Activated naive CD8-positive, alpha-beta T cell treated with anti-CD3 and anti-CD28 coated beads, Interleukin-2, amount 10 ng/mL, durations not matched to agents 7 days and 5 days (primary cell): ENCODE measurements around the gene HLA-DQA1. TPM values are rescaled to one million over a fixed set of nuclear protein-coding genes. Genes with fewer than 3 reads are reported as not detected.
"Not testable (repeated sequence)": the region's sequence is repeated elsewhere in the genome, so short reads cannot be mapped to it uniquely, and the experiment has no call there.

ENCODE experiments used
- ATAC-seq: fragments of 150-1000 bp; cut with Tn5 transposase; one replicate; pipeline ENCODE4 v1.10.0; 2021; ENCODE audit warnings: low read depth, moderate library complexity
- POLR2A ChIA-PET: fragments of 350-600 bp; sonication (Branson Sonifier 250); formaldehyde crosslinking; loops from one replicate; lab custom pipeline; 2021; ENCODE audit warnings: antibody characterized with exemption; lab: Charles Lee
- DNase-seq: peaks from one replicate; pipeline ENCODE4 v3.0.0; 2021
- H3K27ac Mint-ChIP-seq: one replicate; pipeline ENCODE4 v1.8.0; 2022; ENCODE audit warnings: mild to moderate bottlenecking, mixed read lengths
- H3K27me3 Mint-ChIP-seq: one replicate; pipeline ENCODE4 v1.8.0; 2022; ENCODE audit warnings: mild to moderate bottlenecking, moderate library complexity, mixed read lengths
- H3K36me3 Mint-ChIP-seq: one replicate; pipeline ENCODE4 v1.8.0; 2021; ENCODE audit warnings: mild to moderate bottlenecking, mixed read lengths
- H3K4me1 Mint-ChIP-seq: one replicate; pipeline ENCODE4 v1.8.0; 2021; ENCODE audit warnings: mixed read lengths
- H3K4me3 Mint-ChIP-seq: one replicate; pipeline ENCODE4 v1.8.0; 2022; ENCODE audit warnings: mild to moderate bottlenecking, moderate library complexity, mixed read lengths
- H3K9me3 Mint-ChIP-seq: one replicate; pipeline ENCODE4 v1.8.0; 2021; ENCODE audit warnings: mixed read lengths
- total RNA-seq, 2 experiments: library from RNA; stranded (reverse); gene quantifications; one replicate each; pipeline ENCODE4 v1.2.3, GENCODE V29; 2021

The HLA-DQA1 gene
- total RNA-seq, result 1 to 10 TPM; 3.9 to 4.6 TPM

GRCh38 chr6:32637219-32637880 lies at the start of gene HLA-DQA1:
Gene HLA-DQA1, plus strand, starts transcription at chr6:32637406. Its CDS starts 53 bp downstream, at chr6:32637459.
- no peak for ATAC-seq

GRCh38 chr6:32588156-32588555 lies 49.0 kb upstream of the HLA-DQA1 start:
- Mint-ChIP-seq H3K27ac (no peak overlapping the region), H3K9me3 (no peaks in the 10 kb centered on the region), H3K4me3 (peak overlapping the region; percentile 12), H3K27me3 (peaks cover 33% of the 10 kb centered on the region), H3K4me1 (peaks cover 3% of the 10 kb centered on the region), H3K36me3 (peaks cover 1% of the 10 kb centered on the region)
- POLR2A ChIA-PET, result no interaction called here
- no peak for DNase-seq
- ATAC-seq, result no peak

More at GRCh38 chr6:32637219-32637880, at the start of gene HLA-DQA1:
- POLR2A ChIA-PET, result no interaction called here
- no peaks in the 10 kb centered on the region for H3K9me3 Mint-ChIP-seq
- H3K27me3 Mint-ChIP-seq, result peaks cover 21% of the 10 kb centered on the region
- H3K4me3 Mint-ChIP-seq, result no peak within 1 kb of the TSS
- no peak for DNase-seq
- H3K36me3 Mint-ChIP-seq, result peaks cover 2% of the 10 kb centered on the region
- peaks cover 23% of the 10 kb centered on the region for H3K4me1 Mint-ChIP-seq
- H3K27ac Mint-ChIP-seq, result no peak within 1 kb of the TSS

- Mint-ChIP-seq H3K27me3 (peaks cover 28% of the 10 kb centered on the region), H3K27ac (no peak within 1 kb of the TSS), H3K9me3 (no peaks in the 10 kb centered on the region), H3K36me3 (peaks cover 1% of the 10 kb centered on the region), H3K4me1 (peaks cover 5% of the 10 kb centered on the region), H3K4me3 (peak within 1 kb of the TSS; percentile 35)
- DNase-seq (no peak), ATAC-seq (peak; percentile 86)
- POLR2A ChIA-PET, result interaction anchor here (1.0 kb wide), 1 partner anchor 60 kb away, joined by 3 read pairs; the partner anchor contains the start of gene HLA-DRB5
Observed at GRCh38 chr6:32589596-32590449, 47.4 kb upstream of the HLA-DQA1 start, which contains the start of gene HLA-DRB1. Gene HLA-DRB1, minus strand, starts transcription at chr6:32589848. Its CDS starts 106 bp downstream, at chr6:32589742.

- H3K27ac Mint-ChIP-seq, H3K4me3 Mint-ChIP-seq, H3K4me1 Mint-ChIP-seq, H3K36me3 Mint-ChIP-seq, ATAC-seq, H3K9me3 Mint-ChIP-seq, POLR2A ChIA-PET, DNase-seq: not testable (repeated sequence)
- peaks cover 23% of the 10 kb centered on the region for H3K27me3 Mint-ChIP-seq
Observed at GRCh38 chr6:32590713-32591112, 46.5 kb upstream of the HLA-DQA1 start.

GRCh38 chr6:32597024-32597423 lies 40.2 kb upstream of the HLA-DQA1 start:
- ATAC-seq, result peak; percentile 94
- no peaks in the 10 kb centered on the region for H3K27me3 Mint-ChIP-seq

GRCh38 chr6:32602383-32602782 lies 34.8 kb upstream of the HLA-DQA1 start:
- Mint-ChIP-seq H3K27ac (peak overlapping the region; percentile 22), H3K36me3 (peaks cover 20% of the 10 kb centered on the region), H3K4me3 (no peak overlapping the region), H3K4me1 (peaks cover 16% of the 10 kb centered on the region), H3K27me3 (peaks cover 3% of the 10 kb centered on the region), H3K9me3 (peaks cover 22% of the 10 kb centered on the region)
- DNase-seq (no peak), ATAC-seq (no peak)
- POLR2A ChIA-PET, result no interaction called here

More at GRCh38 chr6:32597024-32597423, 40.2 kb upstream of the HLA-DQA1 start:
- Mint-ChIP-seq H3K27ac (no peak overlapping the region), H3K9me3 (peaks cover 8% of the 10 kb centered on the region), H3K36me3 (peaks cover 8% of the 10 kb centered on the region), H3K4me3 (no peak overlapping the region), H3K4me1 (peaks cover 5% of the 10 kb centered on the region)
- POLR2A ChIA-PET, result no interaction called here
- DNase-seq, result no peak

GRCh38 chr6:32603222-32603621 lies 34.0 kb upstream of the HLA-DQA1 start:
- Mint-ChIP-seq H3K27me3 (peaks cover 3% of the 10 kb centered on the region), H3K27ac (no peak overlapping the region), H3K36me3 (peaks cover 22% of the 10 kb centered on the region), H3K4me3 (peak overlapping the region; percentile 8), H3K9me3 (peaks cover 22% of the 10 kb centered on the region), H3K4me1 (peaks cover 16% of the 10 kb centered on the region)
- DNase-seq (no peak), ATAC-seq (no peak)
- POLR2A ChIA-PET, result no interaction called here

GRCh38 chr6:32603888-32604287 lies 33.3 kb upstream of the HLA-DQA1 start:
- H3K27ac Mint-ChIP-seq, result peak overlapping the region; percentile 72

GRCh38 chr6:32604434-32604877 lies 32.8 kb upstream of the HLA-DQA1 start:
- Mint-ChIP-seq H3K9me3 (peaks cover 18% of the 10 kb centered on the region), H3K27ac (peak overlapping the region; percentile 72), H3K36me3 (peaks cover 15% of the 10 kb centered on the region), H3K4me1 (peaks cover 16% of the 10 kb centered on the region), H3K4me3 (peak overlapping the region; percentile 43), H3K27me3 (peaks cover 3% of the 10 kb centered on the region)
- POLR2A ChIA-PET, result no interaction called here
- ATAC-seq, result no peak
- no peak for DNase-seq

More at GRCh38 chr6:32603888-32604287, 33.3 kb upstream of the HLA-DQA1 start:
- Mint-ChIP-seq H3K9me3 (peaks cover 22% of the 10 kb centered on the region), H3K36me3 (peaks cover 17% of the 10 kb centered on the region), H3K4me1 (peaks cover 16% of the 10 kb centered on the region), H3K4me3 (peak overlapping the region; percentile 43), H3K27me3 (peaks cover 3% of the 10 kb centered on the region)
- ATAC-seq, result peak; percentile 60
- POLR2A ChIA-PET, result no interaction called here
- no peak for DNase-seq

- H3K9me3 Mint-ChIP-seq, result peaks cover 12% of the 10 kb centered on the region
- no peak for DNase-seq
- POLR2A ChIA-PET, result no interaction called here
- H3K4me3 Mint-ChIP-seq, result no peak overlapping the region
- peaks cover 13% of the 10 kb centered on the region for H3K4me1 Mint-ChIP-seq
- peaks cover 3% of the 10 kb centered on the region for H3K27me3 Mint-ChIP-seq
- H3K27ac Mint-ChIP-seq, result peak overlapping the region; percentile 2
- peaks cover 14% of the 10 kb centered on the region for H3K36me3 Mint-ChIP-seq
- ATAC-seq, result no peak
Observed at GRCh38 chr6:32607263-32607987, 29.8 kb upstream of the HLA-DQA1 start.

GRCh38 chr6:32607988-32608298 lies 29.3 kb upstream of the HLA-DQA1 start:
- Mint-ChIP-seq H3K4me1 (peaks cover 10% of the 10 kb centered on the region), H3K36me3 (peaks cover 8% of the 10 kb centered on the region), H3K9me3 (peaks cover 7% of the 10 kb centered on the region), H3K4me3 (no peak overlapping the region), H3K27me3 (peaks cover 3% of the 10 kb centered on the region), H3K27ac (no peak overlapping the region)
- ATAC-seq, result no peak
- POLR2A ChIA-PET, result no interaction called here
- DNase-seq, result no peak

GRCh38 chr6:32608362-32608761 lies 28.8 kb upstream of the HLA-DQA1 start:
- Mint-ChIP-seq H3K9me3 (peaks cover 4% of the 10 kb centered on the region), H3K4me3 (no peak overlapping the region), H3K4me1 (peaks cover 7% of the 10 kb centered on the region), H3K36me3 (peaks cover 8% of the 10 kb centered on the region), H3K27ac (no peak overlapping the region), H3K27me3 (peaks cover 3% of the 10 kb centered on the region)
- ATAC-seq (no peak), DNase-seq (no peak)
- POLR2A ChIA-PET, result no interaction called here

- no peaks in the 10 kb centered on the region for H3K9me3 Mint-ChIP-seq
- no peak overlapping the region for H3K27ac Mint-ChIP-seq
- H3K27me3 Mint-ChIP-seq, result peaks cover 3% of the 10 kb centered on the region
- no peak overlapping the region for H3K4me3 Mint-ChIP-seq
- POLR2A ChIA-PET, result interaction anchor here (0.9 to 1.0 kb wide), 2 partner anchors 14 to 177 kb away, joined by 3 to 5 read pairs; no protein-coding TSS in a partner anchor
- peaks cover 2% of the 10 kb centered on the region for H3K4me1 Mint-ChIP-seq
- peak; percentile 3 for ATAC-seq
- peaks cover 4% of the 10 kb centered on the region for H3K36me3 Mint-ChIP-seq
- no peak for DNase-seq
Observed at GRCh38 chr6:32609391-32609730, 27.8 kb upstream of the HLA-DQA1 start.
